ENCODE measurements around the gene OR1J4. TPM values are rescaled to one million over a fixed set of nuclear protein-coding genes. Genes with fewer than 3 reads are reported as not detected.

OR1J4 gene
- not detected for total RNA-seq

- H3K36me3 ChIP-seq, result no peaks in the 10 kb centered on the region
- H3K9me3 ChIP-seq, result no peaks in the 10 kb centered on the region
- H3K27ac ChIP-seq, result no peak within 1 kb of the TSS
- H3K27me3 ChIP-seq, result no peaks in the 10 kb centered on the region
- H3K4me1 ChIP-seq, result no peaks in the 10 kb centered on the region
- intact Hi-C loops (cut with DNase I), result no loop called here
- DNase-seq (ENCODE audit: extremely low spot score in 2 of 2), result no peak
- no peak within 1 kb of the TSS for H3K4me3 ChIP-seq
- TF ChIP-seq POLR2A (IDR thresholded peaks at IDR 0.05) (no peak), POLR2AphosphoS5 (IDR thresholded peaks at IDR 0.05; ENCODE audit: insufficient read depth in 1 of 2, low read depth in 1 of 2) (no peak), CTCF (IDR thresholded peaks at IDR 0.05) (no peak)
Observed at GRCh38 chr9:122518841-122519240, at the start of gene OR1J4. Gene OR1J4, plus strand, starts transcription at chr9:122519141. Its CDS starts 0 bp downstream, at chr9:122519141.

- no peak for TF ChIP-seq CTCF (IDR thresholded peaks at IDR 0.05)
- Histone ChIP-seq H3K4me3 (no peak overlapping the region), H3K9me3 (no peaks in the 10 kb centered on the region), H3K27ac (no peak overlapping the region), H3K27me3 (no peaks in the 10 kb centered on the region), H3K4me1 (no peaks in the 10 kb centered on the region), H3K36me3 (no peaks in the 10 kb centered on the region)
- intact Hi-C loops (cut with DNase I), result no loop called here
- DNase-seq (ENCODE audit: extremely low spot score in 2 of 2), result no peak
Observed at GRCh38 chr9:122474561-122474960, 44.4 kb upstream of the OR1J4 start.

GRCh38 chr9:122475717-122476116, 43.2 kb upstream of the OR1J4 start:
- no peak for DNase-seq (ENCODE audit: extremely low spot score in 2 of 2)
- Histone ChIP-seq H3K27ac (no peak overlapping the region), H3K9me3 (no peaks in the 10 kb centered on the region), H3K27me3 (no peaks in the 10 kb centered on the region), H3K36me3 (no peaks in the 10 kb centered on the region), H3K4me1 (no peaks in the 10 kb centered on the region), H3K4me3 (no peak overlapping the region)
- intact Hi-C loops (cut with DNase I), result no loop called here
- no peak for TF ChIP-seq CTCF (IDR thresholded peaks at IDR 0.05)
- TF ChIP-seq POLR2A (IDR thresholded peaks at IDR 0.05), result no peak
- TF ChIP-seq POLR2AphosphoS5 (IDR thresholded peaks at IDR 0.05; ENCODE audit: insufficient read depth in 1 of 2, low read depth in 1 of 2), result no peak

GRCh38 chr9:122477346-122477745, 41.6 kb upstream of the OR1J4 start:
- no peak for TF ChIP-seq POLR2AphosphoS5 (IDR thresholded peaks at IDR 0.05; ENCODE audit: insufficient read depth in 1 of 2, low read depth in 1 of 2)
- no peak for TF ChIP-seq CTCF (IDR thresholded peaks at IDR 0.05)
- TF ChIP-seq POLR2A (IDR thresholded peaks at IDR 0.05), result no peak
- Histone ChIP-seq H3K36me3 (no peaks in the 10 kb centered on the region), H3K4me1 (no peaks in the 10 kb centered on the region), H3K27me3 (no peaks in the 10 kb centered on the region), H3K27ac (no peak overlapping the region), H3K4me3 (no peak overlapping the region), H3K9me3 (no peaks in the 10 kb centered on the region)
- intact Hi-C loops (cut with DNase I), result no loop called here
- no peak for DNase-seq (ENCODE audit: extremely low spot score in 2 of 2)

GRCh38 chr9:122477826-122478225, 41.1 kb upstream of the OR1J4 start, which contains the start of gene OR1J1:
Gene OR1J1, minus strand, starts transcription at chr9:122477926. Its CDS starts 0 bp downstream, at chr9:122477926.
- Histone ChIP-seq H3K36me3 (no peaks in the 10 kb centered on the region), H3K9me3 (no peaks in the 10 kb centered on the region), H3K4me3 (no peak within 1 kb of the TSS), H3K4me1 (no peaks in the 10 kb centered on the region), H3K27ac (no peak within 1 kb of the TSS), H3K27me3 (no peaks in the 10 kb centered on the region)
- intact Hi-C loops (cut with DNase I), result no loop called here
- DNase-seq (ENCODE audit: extremely low spot score in 2 of 2), result no peak
- TF ChIP-seq CTCF (IDR thresholded peaks at IDR 0.05) (no peak), POLR2AphosphoS5 (IDR thresholded peaks at IDR 0.05; ENCODE audit: insufficient read depth in 1 of 2, low read depth in 1 of 2) (no peak), POLR2A (IDR thresholded peaks at IDR 0.05) (no peak)

All from vagina (tissue), 2 donors.